ENCODE data around the gene ATF7. TPM values are rescaled to one million over a fixed set of nuclear protein-coding genes. Genes with fewer than 3 reads are reported as not detected.
A peak's percentile ranks its signal among the peaks of the same experiment; 100 is the strongest.

ATF7 gene
- total RNA-seq, 1 donor = 17.4 TPM

DNA sequence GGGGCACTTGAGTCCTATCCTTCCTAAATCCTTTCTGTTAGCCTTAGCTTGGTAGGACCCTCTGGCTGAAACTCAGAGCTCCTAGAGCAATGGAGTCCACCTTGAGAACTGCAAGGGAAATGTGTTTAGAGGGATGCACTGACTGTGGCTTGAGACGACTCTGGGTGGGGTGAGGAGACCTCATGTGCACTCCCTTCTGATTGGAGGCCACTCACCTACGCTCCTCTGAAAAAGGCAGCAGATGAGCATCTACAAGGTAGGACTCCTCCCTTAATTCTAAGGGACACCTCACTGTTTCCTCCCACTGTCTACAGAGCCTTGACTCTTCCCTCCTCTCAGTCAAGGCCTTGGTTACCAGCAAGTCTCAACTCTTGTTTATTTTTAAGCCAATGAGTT, 127.9 kb downstream of the ATF7 start:
- Histone ChIP-seq H3K27me3 (ENCODE audit: insufficient read depth, low read length) (no peaks in the 10 kb centered on the region), H3K9me3 (ENCODE audit: low read depth, low read length) (no peaks in the 10 kb centered on the region), H3K4me2 (ENCODE audit: insufficient read depth, low read length) (peak overlapping the region; percentile 88), H3K79me2 (ENCODE audit: insufficient read depth, low read length) (peaks cover 59% of the 10 kb centered on the region), H3K4me1 (ENCODE audit: insufficient read depth, low read length) (peaks cover 50% of the 10 kb centered on the region), H2AFZ (ENCODE audit: low read length) (no peak overlapping the region), H3K27ac (ENCODE audit: low read depth, low read length) (no peak overlapping the region), H3K4me3 (ENCODE audit: insufficient read depth, low read length) (peak overlapping the region; percentile 72), H3K36me3 (ENCODE audit: insufficient read depth, low read length) (peaks cover 5% of the 10 kb centered on the region), H4K20me1 (ENCODE audit: insufficient read depth, low read length) (peaks cover 3% of the 10 kb centered on the region)
- DNase-seq (ENCODE audit: insufficient read length, low spot score, missing footprints) = no peak
- TF ChIP-seq, protein P1, sequence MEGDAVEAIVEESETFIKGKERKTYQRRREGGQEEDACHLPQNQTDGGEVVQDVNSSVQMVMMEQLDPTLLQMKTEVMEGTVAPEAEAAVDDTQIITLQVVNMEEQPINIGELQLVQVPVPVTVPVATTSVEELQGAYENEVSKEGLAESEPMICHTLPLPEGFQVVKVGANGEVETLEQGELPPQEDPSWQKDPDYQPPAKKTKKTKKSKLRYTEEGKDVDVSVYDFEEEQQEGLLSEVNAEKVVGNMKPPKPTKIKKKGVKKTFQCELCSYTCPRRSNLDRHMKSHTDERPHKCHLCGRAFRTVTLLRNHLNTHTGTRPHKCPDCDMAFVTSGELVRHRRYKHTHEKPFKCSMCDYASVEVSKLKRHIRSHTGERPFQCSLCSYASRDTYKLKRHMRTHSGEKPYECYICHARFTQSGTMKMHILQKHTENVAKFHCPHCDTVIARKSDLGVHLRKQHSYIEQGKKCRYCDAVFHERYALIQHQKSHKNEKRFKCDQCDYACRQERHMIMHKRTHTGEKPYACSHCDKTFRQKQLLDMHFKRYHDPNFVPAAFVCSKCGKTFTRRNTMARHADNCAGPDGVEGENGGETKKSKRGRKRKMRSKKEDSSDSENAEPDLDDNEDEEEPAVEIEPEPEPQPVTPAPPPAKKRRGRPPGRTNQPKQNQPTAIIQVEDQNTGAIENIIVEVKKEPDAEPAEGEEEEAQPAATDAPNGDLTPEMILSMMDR (IDR thresholded peaks at IDR 0.05; ENCODE audit: extremely low read depth, low read depth, low read length) = no peak

DNA sequence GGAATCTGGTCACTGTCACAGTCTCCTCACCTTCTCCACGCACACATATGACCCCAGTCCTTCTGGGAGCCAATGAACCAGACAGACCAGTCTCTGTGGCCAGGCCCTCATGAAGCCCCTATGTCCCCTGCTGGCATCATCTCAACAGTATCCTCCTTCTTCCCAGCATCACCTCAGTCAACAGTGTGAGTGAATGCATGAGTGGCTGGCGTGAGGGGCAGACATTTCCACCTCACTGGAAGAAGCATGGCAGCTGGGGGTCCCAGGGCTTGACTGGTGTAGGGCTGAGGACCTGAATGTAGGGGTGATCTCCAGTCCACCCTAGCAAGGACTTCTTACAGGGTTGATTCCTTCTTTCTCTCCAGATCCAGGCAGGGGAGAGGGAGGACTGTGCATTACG, 128.7 kb downstream of the ATF7 start:
- Histone ChIP-seq H3K4me2 (ENCODE audit: insufficient read depth, low read length) (no peak overlapping the region), H3K79me2 (ENCODE audit: insufficient read depth, low read length) (peaks cover 59% of the 10 kb centered on the region), H3K4me3 (ENCODE audit: insufficient read depth, low read length) (no peak overlapping the region), H4K20me1 (ENCODE audit: insufficient read depth, low read length) (peaks cover 3% of the 10 kb centered on the region), H3K36me3 (ENCODE audit: insufficient read depth, low read length) (peaks cover 4% of the 10 kb centered on the region), H3K27me3 (ENCODE audit: insufficient read depth, low read length) (no peaks in the 10 kb centered on the region), H3K9me3 (ENCODE audit: low read depth, low read length) (no peaks in the 10 kb centered on the region), H2AFZ (ENCODE audit: low read length) (no peak overlapping the region), H3K4me1 (ENCODE audit: insufficient read depth, low read length) (peaks cover 44% of the 10 kb centered on the region), H3K27ac (ENCODE audit: low read depth, low read length) (no peak overlapping the region)
- no peak for DNase-seq (ENCODE audit: insufficient read length, low spot score, missing footprints)
- TF ChIP-seq, protein P1 (IDR thresholded peaks at IDR 0.05; ENCODE audit: extremely low read depth, low read depth, low read length) = no peak

DNA sequence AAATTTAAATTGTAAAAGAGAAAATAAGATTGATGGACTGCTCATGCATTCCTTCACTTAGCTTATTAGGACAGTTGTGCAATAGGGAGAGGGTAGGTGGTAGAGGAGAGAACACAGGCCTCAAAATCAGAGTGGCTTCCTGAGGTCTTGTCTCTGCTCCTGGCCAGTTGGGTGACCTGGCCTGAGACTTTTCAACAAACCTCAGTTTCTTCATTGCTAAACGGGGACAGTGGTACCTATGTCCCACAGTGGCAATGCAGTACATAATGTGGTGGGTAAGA, 129.5 kb downstream of the ATF7 start:
- Histone ChIP-seq H4K20me1 (ENCODE audit: insufficient read depth, low read length) (no peaks in the 10 kb centered on the region), H3K4me2 (ENCODE audit: insufficient read depth, low read length) (peak overlapping the region; percentile 6), H3K4me1 (ENCODE audit: insufficient read depth, low read length) (peaks cover 41% of the 10 kb centered on the region), H3K27me3 (ENCODE audit: insufficient read depth, low read length) (no peaks in the 10 kb centered on the region), H3K36me3 (ENCODE audit: insufficient read depth, low read length) (peaks cover 4% of the 10 kb centered on the region), H2AFZ (ENCODE audit: low read length) (no peak overlapping the region), H3K27ac (ENCODE audit: low read depth, low read length) (no peak overlapping the region), H3K79me2 (ENCODE audit: insufficient read depth, low read length) (peaks cover 64% of the 10 kb centered on the region), H3K9me3 (ENCODE audit: low read depth, low read length) (no peaks in the 10 kb centered on the region), H3K4me3 (ENCODE audit: insufficient read depth, low read length) (no peak overlapping the region)
- DNase-seq (ENCODE audit: insufficient read length, low spot score, missing footprints) = no peak
- TF ChIP-seq, protein P1 (IDR thresholded peaks at IDR 0.05; ENCODE audit: extremely low read depth, low read depth, low read length) = no peak

DNA sequence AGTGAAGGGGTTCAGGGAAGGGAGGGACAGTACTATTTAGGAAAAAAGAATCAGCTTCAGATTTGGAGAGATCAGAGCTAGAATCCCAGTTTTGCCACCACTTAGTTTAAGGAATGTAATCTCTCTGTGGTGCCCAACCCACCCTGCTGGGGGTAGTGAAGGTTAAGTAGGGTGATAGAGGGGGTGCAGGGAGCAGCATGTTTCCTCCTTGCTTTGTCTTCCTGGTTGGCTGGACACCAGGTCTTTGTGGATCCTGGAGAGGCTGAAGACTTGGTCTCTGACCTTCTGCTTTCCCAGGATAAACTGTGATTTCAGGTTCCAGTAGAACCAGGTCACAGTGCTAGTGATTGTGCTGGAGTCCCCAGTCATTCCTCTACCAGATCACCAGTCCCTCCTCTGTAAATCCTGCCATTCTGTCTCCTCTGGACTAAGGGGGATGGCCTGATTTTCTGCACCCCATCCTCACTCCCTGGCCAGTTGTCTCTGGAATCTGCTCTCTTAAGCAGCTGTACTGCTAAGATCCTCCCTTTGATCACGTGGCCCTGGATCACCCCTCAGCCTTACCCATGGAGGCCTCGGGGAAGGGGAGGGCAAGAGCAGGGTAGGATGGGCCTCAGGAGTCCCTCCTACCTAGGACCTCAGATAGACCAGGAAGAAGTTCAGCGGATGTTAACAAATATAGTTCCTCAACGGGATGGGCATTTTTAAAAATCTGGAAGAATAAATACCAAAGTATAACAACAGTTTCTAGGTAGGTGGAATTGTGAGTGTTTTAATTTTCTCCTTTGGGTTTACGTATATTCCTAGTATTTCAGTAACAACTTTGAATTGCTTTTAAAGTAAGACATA, 130.1 kb downstream of the ATF7 start:
- Histone ChIP-seq H3K36me3 (ENCODE audit: insufficient read depth, low read length) (peaks cover 4% of the 10 kb centered on the region), H3K27ac (ENCODE audit: low read depth, low read length) (peak overlapping the region; percentile 17), H3K9me3 (ENCODE audit: low read depth, low read length) (no peaks in the 10 kb centered on the region), H3K4me1 (ENCODE audit: insufficient read depth, low read length) (peaks cover 37% of the 10 kb centered on the region), H3K4me2 (ENCODE audit: insufficient read depth, low read length) (peak overlapping the region; percentile 6), H3K27me3 (ENCODE audit: insufficient read depth, low read length) (no peaks in the 10 kb centered on the region), H3K4me3 (ENCODE audit: insufficient read depth, low read length) (no peak overlapping the region), H4K20me1 (ENCODE audit: insufficient read depth, low read length) (no peaks in the 10 kb centered on the region), H2AFZ (ENCODE audit: low read length) (no peak overlapping the region), H3K79me2 (ENCODE audit: insufficient read depth, low read length) (peaks cover 62% of the 10 kb centered on the region)
- peak; percentile 78 for DNase-seq (ENCODE audit: insufficient read length, low spot score, missing footprints)
- TF ChIP-seq, protein P1 (IDR thresholded peaks at IDR 0.05; ENCODE audit: extremely low read depth, low read depth, low read length) = no peak
